Esophagus squamous epithelium (tissue), 5 donors: Measurements from ENCODE around the gene PPWD1. TPM values are rescaled to one million over a fixed set of nuclear protein-coding genes. Genes with fewer than 3 reads are reported as not detected.
"Not testable (repeated sequence)": the region's sequence is repeated elsewhere in the genome, so short reads cannot be mapped to it uniquely, and the experiment has no call there.

Experiments
- DNase-seq: peaks from one replicate; lab custom pipeline; 2025; lab: John Stamatoyannopoulos, UW
- H3K27ac ChIP-seq, 4 donors: fragments of 200-600 bp; sonication (generic); one replicate each; pipeline ENCODE4 v1.5.1; 2016 to 2019; ENCODE audit warnings: mild to moderate bottlenecking in 1 of 4
- H3K27me3 ChIP-seq, 4 donors: fragments of 200-600 bp; sonication (generic); 1 replicate in 3 of 4; 2 replicates in 1 of 4; pipeline versions ENCODE4 v1.5.1 to v1.6.0; 2017 to 2021; ENCODE audit warnings: antibody characterized with exemption in 1 of 4
- H3K36me3 ChIP-seq, 3 donors: fragments of 200-600 bp; sonication (generic); one replicate each; pipeline ENCODE4 v1.5.1; 2016 to 2019
- H3K4me1 ChIP-seq, 3 donors: fragments of 200-600 bp; sonication (generic); one replicate each; pipeline ENCODE4 v1.5.1; 2017 to 2019
- H3K4me3 ChIP-seq, 4 donors: fragments of 200-600 bp; sonication (generic); 1 replicate in 3 of 4; 2 replicates in 1 of 4; pipeline ENCODE4 v1.5.1; 2016 to 2019; ENCODE audit warnings: mild to moderate bottlenecking in 2 of 4, moderate library complexity in 1 of 4
- H3K9me3 ChIP-seq, 3 donors: fragments of 200-600 bp; sonication (generic); one replicate each; pipeline ENCODE4 v1.5.1; 2016 to 2019
- CTCF ChIP-seq, 6 experiments: fragments of 450-650 bp in 4 of 6; fragments of 200-600 bp in 2 of 6; sonication (generic) in 2 of 6; IDR thresholded peaks; one replicate each; pipeline ENCODE4 v1.5.1; 2016 to 2019; ENCODE audit warnings: antibody characterized with exemption in 6 of 6, mild to moderate bottlenecking in 4 of 6, moderate library complexity in 4 of 6
- POLR2A ChIP-seq, 4 donors: fragments of 450-650 bp; IDR thresholded peaks; one replicate each; pipeline ENCODE4 v1.6.1; 2017; ENCODE audit warnings: antibody characterized with exemption in 4 of 4, mild to moderate bottlenecking in 4 of 4, moderate library complexity in 3 of 4
- WGBS, 2 donors: methylation state at CpG; one replicate each; pipeline ENCODE4 v1.1.5; 2018; 5-methylcytosine and 5-hydroxymethylcytosine counted together
- intact Hi-C: fragments of 100-400 bp; cut with DNase I; formaldehyde crosslinking; loops from one replicate; pipeline ENCODE4 v1.15.0; 2022
- total RNA-seq, 4 donors: library from RNA; depleted of rRNA; stranded (reverse); fragments of >200 nt; gene quantifications; one replicate each; pipeline ENCODE4 v1.1.0, GENCODE V29; 2016
- donor health status: DM: yes; HTN: yes; CAD: no.

PPWD1 gene
- total RNA-seq, 4 donors from 2014 or later: 10.1 to 45.4 (median 28.3) TPM

GRCh38 chr5:65588694-65589093 is 25.6 kb downstream of the PPWD1 start:
- Histone ChIP-seq H3K27ac (no peak overlapping the region), H3K27me3 (no peaks in the 10 kb centered on the region), H3K9me3 (no peaks in the 10 kb centered on the region), H3K4me1 (no peaks in the 10 kb centered on the region), H3K4me3 (no peak overlapping the region), H3K36me3 (peaks cover 0 to 100% (median 25%) of the 10 kb centered on the region in 3 donors)
- intact Hi-C loops: no loop called here
- DNase-seq: no peak
- 84 to 96% methylated on average over 2 of the region's 2 CpGs for WGBS, 2 donors
- no peak for TF ChIP-seq POLR2A (IDR thresholded peaks at IDR 0.05)
- no peak for TF ChIP-seq CTCF (IDR thresholded peaks at IDR 0.05)

GRCh38 chr5:65601761-65602160 is 38.7 kb downstream of the PPWD1 start:
- no CpG with 5 or more reads among the region's 1 CpG for WGBS, 2 donors
- peaks cover 0 to 99% (median 4%) of the 10 kb centered on the region in 3 donors for H3K36me3 ChIP-seq
- H3K27me3 ChIP-seq, H3K4me3 ChIP-seq, intact Hi-C loops, H3K9me3 ChIP-seq, H3K27ac ChIP-seq, H3K4me1 ChIP-seq, DNase-seq: not testable (repeated sequence)

GRCh38 chr5:65611524-65611923 is 48.4 kb downstream of the PPWD1 start:
- TF ChIP-seq POLR2A (IDR thresholded peaks at IDR 0.05) (no peak), CTCF (IDR thresholded peaks at IDR 0.05) (no peak)
- Histone ChIP-seq H3K4me3 (no peak overlapping the region), H3K9me3 (no peaks in the 10 kb centered on the region), H3K27ac (no peak overlapping the region), H3K36me3 (peaks cover 0 to 100% (median 7%) of the 10 kb centered on the region in 3 donors), H3K4me1 (no peaks in the 10 kb centered on the region), H3K27me3 (no peaks in the 10 kb centered on the region)
- intact Hi-C loops: no loop called here
- 70 to 81% methylated on average over 3 of the region's 3 CpGs for WGBS, 2 donors
- no peak for DNase-seq

GRCh38 chr5:65612298-65612907 is 49.3 kb downstream of the PPWD1 start:
- no peak for DNase-seq
- no peak for TF ChIP-seq CTCF (IDR thresholded peaks at IDR 0.05)
- TF ChIP-seq POLR2A (IDR thresholded peaks at IDR 0.05): no peak
- H3K36me3 ChIP-seq: peaks cover 0 to 100% (median 6%) of the 10 kb centered on the region in 3 donors
- H3K4me1 ChIP-seq: no peaks in the 10 kb centered on the region
- WGBS, 2 donors: 79 to 85% methylated on average over 4 of the region's 4 CpGs
- no peaks in the 10 kb centered on the region for H3K27me3 ChIP-seq
- no peak overlapping the region for H3K27ac ChIP-seq
- H3K9me3 ChIP-seq: no peaks in the 10 kb centered on the region
- H3K4me3 ChIP-seq: no peak overlapping the region
- intact Hi-C loops: no loop called here

- Histone ChIP-seq H3K27me3 (no peaks in the 10 kb centered on the region), H3K36me3 (peaks cover 0 to 36% (median 0%) of the 10 kb centered on the region in 3 donors), H3K4me3 (no peak overlapping the region), H3K27ac (no peak overlapping the region), H3K4me1 (peaks cover 11 to 28% (median 13%) of the 10 kb centered on the region in 3 donors), H3K9me3 (no peaks in the 10 kb centered on the region)
- intact Hi-C loops: no loop called here
- WGBS, 2 donors: 91 to 92% methylated on average over 4 of the region's 4 CpGs
- DNase-seq: no peak
- TF ChIP-seq CTCF (IDR thresholded peaks at IDR 0.05) (no peak), POLR2A (IDR thresholded peaks at IDR 0.05) (no peak)
These were observed 56.9 kb downstream of the PPWD1 start for GRCh38 chr5:65620021-65620420.

- 86 to 87% methylated on average over 4 of the region's 4 CpGs for WGBS, 2 donors
- DNase-seq, intact Hi-C loops, H3K27ac ChIP-seq, H3K27me3 ChIP-seq, H3K4me3 ChIP-seq, H3K9me3 ChIP-seq: not testable (repeated sequence)
- peaks cover 19 to 45% (median 25%) of the 10 kb centered on the region in 3 donors for H3K4me1 ChIP-seq
- peaks cover 0 to 17% (median 0%) of the 10 kb centered on the region in 3 donors for H3K36me3 ChIP-seq
These were observed 58.9 kb downstream of the PPWD1 start for GRCh38 chr5:65621961-65622360.
